ENCODE data around the gene IL36G. TPM values are rescaled to one million over a fixed set of nuclear protein-coding genes. Genes with fewer than 3 reads are reported as not detected.

The IL36G gene
- total RNA-seq, 1 donor from 2014 or later, result not detected

DNA sequence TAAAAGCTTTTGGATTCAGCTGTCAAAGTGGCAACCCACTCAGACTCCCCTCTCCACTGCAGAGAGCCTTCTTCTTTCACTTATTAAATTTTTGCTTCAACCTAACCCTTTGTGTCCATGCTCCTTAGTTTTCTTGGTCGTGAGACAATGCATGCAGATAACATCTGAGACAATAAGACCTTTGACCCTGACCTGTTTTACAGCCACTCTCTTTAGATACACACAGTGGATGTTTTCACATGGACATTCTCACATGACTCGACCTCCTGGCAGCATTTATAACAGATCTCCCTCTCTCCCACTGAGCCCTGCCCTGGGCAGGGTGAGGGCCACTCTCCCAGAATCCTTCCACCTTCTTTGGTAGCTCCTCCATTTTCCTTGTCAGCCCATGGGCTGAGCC lies 30.4 kb upstream of the IL36G start:
- no peak for DNase-seq
- Histone ChIP-seq H3K27me3 (ENCODE audit: low read depth) (peaks cover 40% of the 10 kb centered on the region), H3K9me3 (replicated peaks) (peaks cover 36% of the 10 kb centered on the region), H3K4me1 (no peaks in the 10 kb centered on the region), H3K36me3 (no peaks in the 10 kb centered on the region), H3K4me3 (no peak overlapping the region), H3K27ac (replicated peaks) (no peak overlapping the region)
- TF ChIP-seq, protein P1, sequence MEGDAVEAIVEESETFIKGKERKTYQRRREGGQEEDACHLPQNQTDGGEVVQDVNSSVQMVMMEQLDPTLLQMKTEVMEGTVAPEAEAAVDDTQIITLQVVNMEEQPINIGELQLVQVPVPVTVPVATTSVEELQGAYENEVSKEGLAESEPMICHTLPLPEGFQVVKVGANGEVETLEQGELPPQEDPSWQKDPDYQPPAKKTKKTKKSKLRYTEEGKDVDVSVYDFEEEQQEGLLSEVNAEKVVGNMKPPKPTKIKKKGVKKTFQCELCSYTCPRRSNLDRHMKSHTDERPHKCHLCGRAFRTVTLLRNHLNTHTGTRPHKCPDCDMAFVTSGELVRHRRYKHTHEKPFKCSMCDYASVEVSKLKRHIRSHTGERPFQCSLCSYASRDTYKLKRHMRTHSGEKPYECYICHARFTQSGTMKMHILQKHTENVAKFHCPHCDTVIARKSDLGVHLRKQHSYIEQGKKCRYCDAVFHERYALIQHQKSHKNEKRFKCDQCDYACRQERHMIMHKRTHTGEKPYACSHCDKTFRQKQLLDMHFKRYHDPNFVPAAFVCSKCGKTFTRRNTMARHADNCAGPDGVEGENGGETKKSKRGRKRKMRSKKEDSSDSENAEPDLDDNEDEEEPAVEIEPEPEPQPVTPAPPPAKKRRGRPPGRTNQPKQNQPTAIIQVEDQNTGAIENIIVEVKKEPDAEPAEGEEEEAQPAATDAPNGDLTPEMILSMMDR (IDR thresholded peaks at IDR 0.05; ENCODE audit: borderline replicate concordance), result no peak
- intact Hi-C loops (cut with micrococcal nuclease), result no loop called here

DNA sequence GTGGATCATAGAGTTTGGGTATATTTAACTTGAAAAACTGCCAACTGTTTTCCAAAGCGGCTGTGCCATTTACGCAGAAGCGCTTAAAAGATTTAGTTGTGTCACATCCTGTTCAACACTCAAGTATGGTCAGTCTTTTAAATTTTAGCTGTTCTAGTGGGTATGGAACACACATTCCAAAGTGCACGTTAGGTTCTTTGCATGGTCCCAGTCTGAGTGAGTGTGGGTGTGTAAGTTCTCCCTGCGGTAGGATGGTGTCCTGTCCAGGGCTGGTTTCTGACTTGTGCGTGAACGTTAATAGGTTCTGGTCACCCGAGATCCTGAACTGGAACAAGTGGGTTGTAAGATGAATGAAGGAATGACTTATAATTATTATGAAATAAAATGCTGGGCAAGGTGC lies 28.4 kb upstream of the IL36G start:
- Histone ChIP-seq H3K36me3 (no peaks in the 10 kb centered on the region), H3K27me3 (ENCODE audit: low read depth) (peaks cover 41% of the 10 kb centered on the region), H3K4me1 (no peaks in the 10 kb centered on the region), H3K4me3 (no peak overlapping the region), H3K27ac (replicated peaks) (no peak overlapping the region), H3K9me3 (replicated peaks) (peaks cover 35% of the 10 kb centered on the region)
- intact Hi-C loops (cut with micrococcal nuclease), result no loop called here
- no peak for DNase-seq
- TF ChIP-seq, protein P1 (IDR thresholded peaks at IDR 0.05; ENCODE audit: borderline replicate concordance), result no peak

DNA sequence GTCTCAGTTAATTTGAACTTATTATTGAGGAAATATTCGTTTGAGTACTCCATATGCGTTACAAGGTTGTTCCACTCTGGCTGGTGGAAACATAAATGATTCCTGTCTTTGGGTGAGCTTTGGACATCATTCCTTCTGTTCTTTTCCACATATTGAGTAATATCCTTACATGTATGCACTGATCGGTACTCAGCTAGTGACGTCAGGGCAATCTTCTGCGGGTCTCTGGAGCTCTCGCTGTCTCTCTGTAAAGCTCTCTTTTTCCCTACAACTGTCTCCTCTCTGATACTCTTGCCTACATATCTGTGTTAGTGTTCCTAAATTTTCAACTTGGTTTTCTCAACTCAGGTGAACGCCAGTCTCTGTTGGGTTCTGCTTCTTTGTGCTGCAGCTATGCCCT lies 23.4 kb upstream of the IL36G start:
- H3K27ac ChIP-seq (replicated peaks), result no peak overlapping the region
- H3K4me1 ChIP-seq, result no peaks in the 10 kb centered on the region
- H3K4me3 ChIP-seq, result no peak overlapping the region
- H3K27me3 ChIP-seq (ENCODE audit: low read depth), result peaks cover 52% of the 10 kb centered on the region
- H3K36me3 ChIP-seq, result no peaks in the 10 kb centered on the region
- no peak for DNase-seq
- H3K9me3 ChIP-seq (replicated peaks), result no peaks in the 10 kb centered on the region
- TF ChIP-seq, protein P1 (IDR thresholded peaks at IDR 0.05; ENCODE audit: borderline replicate concordance), result no peak
- intact Hi-C loops (cut with micrococcal nuclease), result no loop called here

DNA sequence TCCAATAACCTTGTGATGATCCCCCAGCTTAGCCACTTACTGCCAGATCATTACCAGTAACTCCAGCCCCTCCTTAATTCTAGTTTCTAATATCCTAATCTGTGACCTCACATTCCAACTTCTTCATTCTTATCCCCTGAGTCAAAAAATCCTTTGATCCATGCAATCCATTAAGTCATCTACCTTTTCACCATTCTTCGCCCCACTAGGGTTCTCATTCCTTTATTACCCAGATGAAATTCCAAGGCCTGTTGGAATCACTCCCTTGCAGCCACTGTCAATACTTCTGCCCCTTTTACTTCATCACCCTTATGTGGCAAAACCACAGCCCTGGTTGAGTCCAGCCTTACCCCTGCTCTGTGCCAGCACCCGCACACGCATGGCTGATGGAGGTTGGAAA lies 20.3 kb upstream of the IL36G start:
- Histone ChIP-seq H3K4me1 (no peaks in the 10 kb centered on the region), H3K36me3 (no peaks in the 10 kb centered on the region), H3K27me3 (ENCODE audit: low read depth) (peaks cover 41% of the 10 kb centered on the region), H3K4me3 (no peak overlapping the region), H3K9me3 (replicated peaks) (no peaks in the 10 kb centered on the region), H3K27ac (replicated peaks) (no peak overlapping the region)
- intact Hi-C loops (cut with micrococcal nuclease), result no loop called here
- TF ChIP-seq, protein P1 (IDR thresholded peaks at IDR 0.05; ENCODE audit: borderline replicate concordance), result no peak
- no peak for DNase-seq

DNA sequence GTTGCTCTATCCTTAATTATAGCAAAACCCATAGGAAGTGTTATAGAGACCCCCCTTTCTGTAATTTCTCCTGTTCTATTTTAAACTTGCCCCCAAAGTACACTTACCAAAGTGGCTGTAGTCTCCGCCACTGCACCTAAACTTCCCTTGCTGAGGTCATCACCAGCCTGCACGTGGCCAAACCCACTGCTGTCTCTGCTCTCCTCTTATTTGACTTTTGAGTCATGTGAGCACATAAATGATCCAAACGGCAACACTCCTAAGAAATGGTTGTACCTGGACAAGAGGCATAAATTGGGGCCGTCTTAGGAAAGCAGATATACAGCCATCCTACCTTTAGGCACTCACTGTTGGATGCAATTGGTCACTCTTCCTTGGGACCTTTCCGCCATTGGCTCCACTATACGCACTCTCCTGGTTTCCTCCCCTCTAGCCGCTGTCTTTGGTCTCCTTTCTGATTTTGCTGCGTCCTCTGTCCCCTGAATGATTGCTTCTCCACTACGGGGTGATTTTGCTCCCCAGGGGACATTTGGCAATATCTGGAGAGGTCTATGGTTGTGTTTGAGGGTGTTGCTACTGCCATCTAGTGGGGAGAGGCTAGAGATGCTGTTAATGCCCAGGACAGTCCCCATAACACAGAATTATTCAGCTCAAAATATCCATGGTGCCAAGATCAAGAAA lies 19.2 kb upstream of the IL36G start:
- DNase-seq, result no peak
- TF ChIP-seq, protein P1 (IDR thresholded peaks at IDR 0.05; ENCODE audit: borderline replicate concordance), result peak; percentile 81
- H3K4me1 ChIP-seq, result no peaks in the 10 kb centered on the region
- peaks cover 41% of the 10 kb centered on the region for H3K27me3 ChIP-seq (ENCODE audit: low read depth)
- H3K4me3 ChIP-seq, result no peak overlapping the region
- intact Hi-C loops (cut with micrococcal nuclease), result no loop called here
- H3K9me3 ChIP-seq (replicated peaks), result no peaks in the 10 kb centered on the region
- H3K36me3 ChIP-seq, result no peaks in the 10 kb centered on the region
- H3K27ac ChIP-seq (replicated peaks), result no peak overlapping the region

Measured in left ventricle myocardium inferior (tissue), 1 donor.